Measurements from ENCODE around the gene SSMEM1.
"Not testable (repeated sequence)": the region's sequence is repeated elsewhere in the genome, so short reads cannot be mapped to it uniquely, and the experiment has no call there.

SSMEM1 gene, protein sequence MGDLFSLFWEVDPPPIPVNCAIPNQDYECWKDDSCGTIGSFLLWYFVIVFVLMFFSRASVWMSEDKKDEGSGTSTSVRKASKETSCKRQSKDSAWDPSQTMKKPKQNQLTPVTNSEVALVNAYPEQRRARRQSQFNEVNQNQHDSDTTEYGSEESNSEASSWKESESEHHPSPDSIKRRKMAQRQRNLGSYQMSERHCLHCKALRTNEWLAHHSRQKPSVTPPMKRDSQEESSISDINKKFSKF

DNA sequence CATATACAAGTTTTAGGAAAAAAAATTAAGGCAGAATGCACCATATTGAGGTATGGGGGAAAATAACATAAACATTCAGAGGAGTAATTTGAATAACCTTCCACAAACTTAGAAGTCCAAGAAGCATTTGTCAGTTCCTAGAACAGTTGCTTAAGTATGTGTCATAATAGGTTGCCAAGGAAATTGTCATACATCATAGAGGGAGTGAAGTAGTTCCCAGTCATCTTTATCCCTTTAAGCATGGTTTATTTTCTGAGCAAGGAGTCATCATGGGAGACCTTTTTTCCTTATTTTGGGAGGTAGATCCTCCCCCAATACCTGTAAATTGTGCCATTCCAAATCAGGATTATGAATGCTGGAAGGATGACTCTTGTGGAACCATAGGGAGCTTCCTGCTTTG is at the start of gene SSMEM1:
SSMEM1 (plus strand) TSS at position 219 of the 400 bp plus-strand sequence; CDS start at position 270, 51 bp downstream.
- Mint-ChIP-seq H3K27ac (no peak within 1 kb of the TSS), H3K9me3 (no peaks in the 10 kb centered on the region), H3K27me3 (ENCODE audit: low read depth) (peaks cover 9% of the 10 kb centered on the region), H3K4me1 (ENCODE audit: low read depth) (peaks cover 8% of the 10 kb centered on the region), H3K4me3 (no peak within 1 kb of the TSS), H3K36me3 (ENCODE audit: low read depth) (peaks cover 8% of the 10 kb centered on the region)

DNA sequence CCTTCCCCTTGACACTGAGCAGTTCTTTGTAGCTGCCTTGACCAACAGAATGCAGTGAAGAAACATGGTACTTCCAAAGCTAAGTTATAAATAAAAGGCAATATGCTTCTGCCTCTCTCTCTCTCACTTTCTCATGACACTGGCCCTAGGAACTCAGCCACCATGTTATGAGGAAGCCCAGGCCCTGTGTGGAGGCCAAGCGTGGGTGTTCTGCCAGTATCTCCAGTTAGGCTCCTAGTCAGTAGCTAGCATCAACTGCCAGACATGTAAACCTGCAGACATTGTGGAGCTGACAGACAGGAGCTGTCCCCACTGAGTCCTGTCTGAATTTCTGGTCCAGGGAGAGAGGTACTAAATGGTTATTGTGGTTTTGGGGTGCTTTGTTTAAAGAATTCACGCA is 47.6 kb upstream of the SSMEM1 start:
- H3K4me3 Mint-ChIP-seq, result no peak overlapping the region
- H3K9me3 Mint-ChIP-seq, result no peaks in the 10 kb centered on the region
- no peaks in the 10 kb centered on the region for H3K27me3 Mint-ChIP-seq (ENCODE audit: low read depth)
- no peak overlapping the region for H3K27ac Mint-ChIP-seq
- H3K4me1 Mint-ChIP-seq (ENCODE audit: low read depth), result no peaks in the 10 kb centered on the region
- H3K36me3 Mint-ChIP-seq (ENCODE audit: low read depth), result peaks cover 38% of the 10 kb centered on the region

DNA sequence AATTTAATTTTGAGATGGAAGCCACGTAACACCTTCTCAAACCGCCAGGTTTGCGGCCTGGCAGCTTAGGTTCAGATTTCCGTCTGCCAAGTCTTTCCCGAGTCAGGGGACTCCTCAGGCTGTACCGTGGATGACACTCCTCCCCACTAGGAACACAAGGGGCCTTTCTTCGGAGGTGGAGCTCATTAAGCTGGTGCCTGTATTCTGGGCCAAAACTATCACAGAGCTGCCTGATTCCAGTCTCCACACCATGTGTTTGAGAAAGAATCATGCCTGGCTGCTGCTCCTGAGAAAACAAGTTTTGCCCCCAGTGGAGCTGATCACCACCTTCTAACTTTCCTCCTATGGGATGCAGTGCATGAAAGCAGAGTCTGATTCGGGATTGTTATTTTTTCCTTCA is 47.2 kb upstream of the SSMEM1 start:
- H3K27ac Mint-ChIP-seq, result no peak overlapping the region
- no peaks in the 10 kb centered on the region for H3K27me3 Mint-ChIP-seq (ENCODE audit: low read depth)
- no peak overlapping the region for H3K4me3 Mint-ChIP-seq
- peaks cover 41% of the 10 kb centered on the region for H3K36me3 Mint-ChIP-seq (ENCODE audit: low read depth)
- H3K4me1 Mint-ChIP-seq (ENCODE audit: low read depth), result no peaks in the 10 kb centered on the region
- H3K9me3 Mint-ChIP-seq, result no peaks in the 10 kb centered on the region

DNA sequence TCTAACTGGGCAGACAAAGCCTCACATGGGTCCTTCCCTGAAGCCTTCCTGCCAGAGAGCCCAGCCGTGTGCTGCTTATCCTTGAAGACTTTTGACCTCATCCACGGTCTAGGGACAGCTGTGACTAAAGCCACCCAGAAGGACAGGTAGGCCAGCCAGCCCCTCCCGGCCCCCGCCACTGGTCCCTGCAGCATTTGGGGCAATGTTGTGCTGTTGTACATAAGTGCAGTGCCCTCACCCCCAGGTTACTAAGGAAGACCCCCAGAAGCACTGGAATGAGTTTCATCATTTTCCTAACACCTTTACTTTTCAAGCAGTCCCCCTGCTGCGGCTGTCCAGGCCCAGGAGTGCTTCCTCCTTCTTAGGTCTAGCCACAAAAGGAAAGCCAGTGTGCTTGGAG is 45.5 kb upstream of the SSMEM1 start:
- no peaks in the 10 kb centered on the region for H3K4me1 Mint-ChIP-seq (ENCODE audit: low read depth)
- no peak overlapping the region for H3K4me3 Mint-ChIP-seq
- H3K36me3 Mint-ChIP-seq (ENCODE audit: low read depth), result peaks cover 48% of the 10 kb centered on the region
- H3K27me3 Mint-ChIP-seq (ENCODE audit: low read depth), result no peaks in the 10 kb centered on the region
- no peak overlapping the region for H3K27ac Mint-ChIP-seq
- no peaks in the 10 kb centered on the region for H3K9me3 Mint-ChIP-seq

DNA sequence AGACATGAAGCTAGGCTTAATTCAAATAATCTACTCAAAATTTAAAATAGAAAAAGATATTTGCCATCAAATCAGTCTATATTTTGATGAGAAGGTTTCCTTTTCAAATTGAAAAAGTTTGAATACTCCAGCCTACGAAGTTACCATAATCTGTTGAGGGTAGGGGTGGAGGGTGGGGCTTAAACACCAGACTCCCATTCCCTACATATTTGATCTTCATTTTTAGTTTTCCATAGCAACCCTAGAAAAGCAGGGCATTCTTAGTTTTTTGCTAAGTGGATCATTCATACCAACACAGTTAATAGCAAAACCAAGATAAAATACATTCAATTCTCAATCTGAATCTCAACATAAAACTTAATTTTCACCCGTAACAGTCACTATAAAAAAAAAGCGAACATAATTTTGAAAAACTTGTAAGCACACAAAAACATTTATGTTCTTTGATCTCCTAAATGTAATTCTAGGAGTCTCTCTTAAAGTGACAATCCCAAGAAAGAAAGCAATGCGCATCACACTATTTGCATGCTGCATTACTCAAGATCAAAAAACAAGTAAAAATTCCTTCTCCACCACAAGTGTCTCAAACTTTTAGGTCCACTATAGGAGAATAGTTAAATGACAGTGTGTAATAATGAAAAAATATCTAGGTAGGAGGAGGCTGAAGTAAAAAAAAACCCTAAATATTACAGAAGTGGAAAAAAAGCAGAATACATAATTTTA is 33.3 kb upstream of the SSMEM1 start:
- no peak overlapping the region for H3K4me3 Mint-ChIP-seq
- no peak overlapping the region for H3K27ac Mint-ChIP-seq
- H3K27me3 Mint-ChIP-seq (ENCODE audit: low read depth), result no peaks in the 10 kb centered on the region
- peaks cover 33% of the 10 kb centered on the region for H3K36me3 Mint-ChIP-seq (ENCODE audit: low read depth)
- H3K9me3 Mint-ChIP-seq, result no peaks in the 10 kb centered on the region
- H3K4me1 Mint-ChIP-seq (ENCODE audit: low read depth), result peaks cover 2% of the 10 kb centered on the region

DNA sequence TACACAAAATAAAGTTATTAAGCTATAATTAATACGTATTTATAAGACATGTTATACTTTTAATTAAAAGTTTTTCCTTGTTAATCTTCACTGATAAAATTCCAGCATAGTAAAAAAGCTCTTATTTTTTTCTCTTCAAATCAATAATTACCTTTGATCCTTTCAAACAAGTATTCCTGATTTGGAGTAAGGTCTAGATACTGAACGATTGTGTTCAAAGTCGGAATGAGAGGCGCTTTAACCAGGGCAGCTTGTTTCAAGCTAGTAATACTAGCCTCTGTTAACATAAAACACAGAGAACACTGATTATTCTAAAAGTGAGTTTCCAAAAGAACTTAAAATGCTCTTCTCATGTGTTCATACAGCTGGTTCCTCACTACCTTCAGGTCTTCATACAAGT is 29.4 kb upstream of the SSMEM1 start:
- H3K27ac Mint-ChIP-seq, result no peak overlapping the region
- H3K27me3 Mint-ChIP-seq (ENCODE audit: low read depth), result no peaks in the 10 kb centered on the region
- no peaks in the 10 kb centered on the region for H3K9me3 Mint-ChIP-seq
- peaks cover 33% of the 10 kb centered on the region for H3K36me3 Mint-ChIP-seq (ENCODE audit: low read depth)
- H3K4me3 Mint-ChIP-seq, result no peak overlapping the region
- peaks cover 12% of the 10 kb centered on the region for H3K4me1 Mint-ChIP-seq (ENCODE audit: low read depth)

DNA sequence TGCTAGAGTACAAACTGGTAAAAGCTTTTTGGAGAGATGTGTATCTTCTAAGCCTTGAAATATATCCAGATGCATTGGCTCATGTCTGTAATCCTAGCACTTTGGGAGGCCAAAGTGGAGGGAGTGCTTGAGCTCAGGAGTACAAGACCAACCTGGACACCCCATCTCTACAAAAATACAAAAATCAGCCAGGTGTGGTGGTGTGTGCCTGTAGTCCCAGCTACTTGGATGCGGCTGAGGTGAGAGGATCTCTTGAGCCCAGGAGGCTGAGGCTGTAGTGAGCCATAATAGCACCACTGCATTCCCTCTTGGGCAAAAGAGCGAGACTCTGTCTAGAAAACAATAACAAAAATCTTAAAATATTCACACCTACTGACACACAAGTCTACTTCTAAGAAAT is 28.0 kb upstream of the SSMEM1 start:
- Mint-ChIP-seq H3K9me3 (no peaks in the 10 kb centered on the region), H3K4me3 (no peak overlapping the region), H3K27me3 (ENCODE audit: low read depth) (no peaks in the 10 kb centered on the region), H3K27ac (no peak overlapping the region), H3K4me1 (ENCODE audit: low read depth) (peaks cover 14% of the 10 kb centered on the region), H3K36me3 (ENCODE audit: low read depth) (peaks cover 34% of the 10 kb centered on the region)

DNA sequence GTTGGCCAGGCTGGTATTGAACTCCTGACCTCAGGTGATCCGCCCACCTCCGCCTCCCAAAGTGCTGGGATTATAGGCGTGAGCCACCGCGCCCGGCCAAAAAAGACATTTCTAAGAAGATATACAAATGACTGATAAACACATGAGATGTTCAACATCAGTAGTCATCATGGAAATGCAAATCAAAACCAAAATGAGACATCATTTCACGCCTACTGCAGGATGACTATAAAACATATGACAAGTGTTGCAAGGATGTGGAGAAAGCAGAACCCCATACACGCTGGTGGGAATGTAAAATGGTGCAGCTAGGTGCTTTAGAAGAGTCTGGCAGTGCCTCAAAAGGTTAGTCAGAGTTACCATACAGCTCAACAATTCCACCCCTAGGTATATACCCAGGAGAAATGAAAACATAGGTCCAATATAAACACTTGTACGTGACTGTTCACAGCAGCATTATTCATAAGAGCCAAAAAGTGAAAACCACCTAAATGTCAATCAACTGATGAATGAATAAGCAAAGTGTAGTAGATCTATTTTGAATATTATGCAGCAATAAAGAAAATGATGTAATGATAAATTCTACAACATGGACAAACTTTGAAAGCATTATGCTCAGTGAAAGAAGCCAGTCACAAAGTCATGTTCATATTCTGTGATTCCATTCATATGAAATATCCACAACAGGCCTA is 26.9 kb upstream of the SSMEM1 start:
- Mint-ChIP-seq H3K27ac (peak overlapping the region; percentile 52), H3K36me3 (ENCODE audit: low read depth) (peaks cover 33% of the 10 kb centered on the region), H3K27me3 (ENCODE audit: low read depth) (no peaks in the 10 kb centered on the region), H3K4me3 (no peak overlapping the region), H3K9me3 (no peaks in the 10 kb centered on the region), H3K4me1 (ENCODE audit: low read depth) (peaks cover 14% of the 10 kb centered on the region)

DNA sequence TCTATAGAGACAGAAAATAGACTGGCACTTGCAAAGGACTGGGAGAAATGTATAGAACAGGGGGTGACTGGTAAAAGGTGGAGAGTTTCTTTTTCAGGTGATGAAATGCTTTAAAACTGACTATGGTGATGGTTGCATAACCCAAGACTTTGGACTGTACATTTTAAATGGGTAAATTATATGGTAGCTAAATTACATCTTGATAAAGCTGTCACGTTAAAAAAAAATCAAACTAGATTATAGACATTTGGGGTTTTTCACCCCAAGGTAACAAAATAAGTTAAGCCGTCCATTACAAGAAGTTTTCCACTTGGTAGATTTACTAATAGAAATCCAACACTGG is 26.4 kb upstream of the SSMEM1 start:
- H3K27ac Mint-ChIP-seq, result peak overlapping the region; percentile 52
- H3K4me3 Mint-ChIP-seq, result no peak overlapping the region
- H3K4me1 Mint-ChIP-seq (ENCODE audit: low read depth), result peaks cover 14% of the 10 kb centered on the region
- H3K36me3 Mint-ChIP-seq (ENCODE audit: low read depth), result peaks cover 33% of the 10 kb centered on the region
- no peaks in the 10 kb centered on the region for H3K27me3 Mint-ChIP-seq (ENCODE audit: low read depth)
- H3K9me3 Mint-ChIP-seq, result no peaks in the 10 kb centered on the region

DNA sequence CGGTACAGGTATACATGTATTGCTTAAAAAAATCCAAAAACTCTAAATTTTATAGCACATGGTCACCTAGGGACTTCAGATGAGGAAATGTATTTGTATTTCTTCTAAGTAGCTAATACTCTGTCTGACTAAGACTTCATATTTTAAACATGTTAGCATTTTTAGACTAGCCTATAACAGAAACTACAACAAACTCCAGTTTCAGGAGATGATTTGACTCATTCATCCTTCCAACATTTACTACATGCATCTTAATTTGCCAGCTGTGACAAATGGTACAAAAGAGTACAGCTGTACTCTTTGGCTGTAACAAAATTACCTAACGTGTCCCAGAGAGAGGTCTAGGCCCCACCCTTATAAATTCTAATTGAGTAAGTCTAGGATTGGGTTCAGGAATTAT is 24.7 kb upstream of the SSMEM1 start:
- no peak overlapping the region for H3K4me3 Mint-ChIP-seq
- H3K27ac Mint-ChIP-seq, result no peak overlapping the region
- peaks cover 36% of the 10 kb centered on the region for H3K36me3 Mint-ChIP-seq (ENCODE audit: low read depth)
- H3K4me1 Mint-ChIP-seq (ENCODE audit: low read depth), result peaks cover 14% of the 10 kb centered on the region
- no peaks in the 10 kb centered on the region for H3K27me3 Mint-ChIP-seq (ENCODE audit: low read depth)
- H3K9me3 Mint-ChIP-seq, result no peaks in the 10 kb centered on the region

DNA sequence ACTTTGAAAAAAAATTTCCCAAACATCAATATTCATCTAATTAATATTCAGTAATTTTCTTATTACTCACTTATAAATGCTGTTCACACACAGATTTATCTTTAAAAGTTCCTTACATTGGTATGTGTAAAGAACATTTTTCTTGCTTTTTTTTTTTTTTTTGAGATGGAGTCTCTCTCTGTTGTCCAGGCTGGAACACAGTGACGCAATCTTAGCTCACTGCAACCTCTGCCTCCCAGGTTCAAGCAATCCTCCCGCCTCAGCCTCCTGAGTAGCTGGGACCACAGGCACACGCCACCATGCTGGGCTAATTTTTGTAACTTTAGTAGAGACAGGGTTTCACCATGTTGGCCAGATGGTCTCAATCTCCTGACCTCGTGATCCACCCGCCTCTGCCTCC is 23.3 kb upstream of the SSMEM1 start:
- not testable (repeated sequence) for H3K4me3 Mint-ChIP-seq; H3K27ac Mint-ChIP-seq; H3K9me3 Mint-ChIP-seq; H3K27me3 Mint-ChIP-seq (ENCODE audit: low read depth)
- Mint-ChIP-seq H3K4me1 (ENCODE audit: low read depth) (peaks cover 13% of the 10 kb centered on the region), H3K36me3 (ENCODE audit: low read depth) (peaks cover 31% of the 10 kb centered on the region)

DNA sequence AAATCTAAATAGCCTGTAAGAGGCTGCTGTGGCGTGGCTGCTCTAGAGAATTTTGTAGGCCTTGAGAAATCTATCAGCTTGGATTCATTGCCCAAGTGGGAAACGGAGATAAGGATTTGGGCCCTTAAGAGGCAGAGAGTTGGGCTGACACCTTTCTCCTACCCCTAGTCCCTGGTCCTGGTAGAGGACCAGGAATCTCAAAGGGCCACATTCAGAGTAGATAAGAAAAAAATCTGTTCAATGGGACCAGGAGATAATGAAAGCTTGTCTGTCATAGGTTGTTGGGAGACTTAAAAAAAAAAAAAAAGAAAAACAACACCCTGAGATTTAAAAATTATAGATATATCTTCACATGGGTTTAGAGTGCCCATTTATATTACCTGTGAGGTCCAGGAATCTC is 20.3 kb upstream of the SSMEM1 start:
- H3K27ac Mint-ChIP-seq, result no peak overlapping the region
- H3K36me3 Mint-ChIP-seq (ENCODE audit: low read depth), result peaks cover 25% of the 10 kb centered on the region
- peaks cover 5% of the 10 kb centered on the region for H3K4me1 Mint-ChIP-seq (ENCODE audit: low read depth)

DNA sequence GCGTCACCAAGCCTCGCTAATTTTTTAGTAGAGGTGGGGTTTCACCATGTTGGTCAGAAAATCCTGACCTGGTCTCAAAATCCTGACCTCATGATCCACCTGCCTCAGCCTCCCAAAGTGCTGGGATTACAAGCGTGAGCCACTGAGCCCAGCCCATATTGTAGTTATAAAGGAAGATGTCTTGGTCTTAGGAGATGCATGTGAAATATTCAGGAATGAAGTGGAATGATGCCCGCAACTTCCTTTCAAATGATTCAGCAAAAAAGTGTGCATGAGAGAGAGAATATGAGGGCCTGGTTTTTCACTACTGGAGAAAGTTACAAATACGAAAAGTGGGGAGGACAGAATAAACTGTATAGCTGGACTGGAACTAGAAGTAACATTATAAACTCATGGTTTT is 18.3 kb upstream of the SSMEM1 start:
- Mint-ChIP-seq H3K4me1 (ENCODE audit: low read depth) (peaks cover 1% of the 10 kb centered on the region), H3K9me3 (no peaks in the 10 kb centered on the region), H3K36me3 (ENCODE audit: low read depth) (peaks cover 23% of the 10 kb centered on the region), H3K27ac (no peak overlapping the region), H3K4me3 (no peak overlapping the region), H3K27me3 (ENCODE audit: low read depth) (no peaks in the 10 kb centered on the region)

More for the DNA sequence above, 20.3 kb upstream of the SSMEM1 start:
- Mint-ChIP-seq H3K27me3 (ENCODE audit: low read depth) (no peaks in the 10 kb centered on the region), H3K4me3 (no peak overlapping the region), H3K9me3 (no peaks in the 10 kb centered on the region)

DNA sequence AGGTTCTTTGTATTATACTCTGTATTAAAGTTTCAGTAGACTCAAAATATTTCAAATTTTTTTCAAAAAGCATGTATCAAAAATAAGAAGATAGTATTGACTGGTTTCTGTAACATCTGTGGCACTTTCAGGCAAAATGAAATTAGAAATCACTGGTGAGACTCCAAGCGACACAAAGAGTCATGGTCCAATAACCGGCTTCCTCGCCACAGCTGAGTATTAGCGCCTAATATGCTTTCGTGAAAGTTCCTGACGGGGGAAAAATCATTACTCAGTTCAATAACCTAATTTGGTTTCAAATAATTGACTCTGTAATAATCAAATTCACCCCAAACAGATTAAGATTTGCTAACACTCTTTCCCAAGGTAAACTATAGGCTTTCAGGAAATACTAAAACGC is 15.9 kb upstream of the SSMEM1 start:
- Mint-ChIP-seq H3K36me3 (ENCODE audit: low read depth) (peaks cover 17% of the 10 kb centered on the region), H3K4me3 (no peak overlapping the region), H3K4me1 (ENCODE audit: low read depth) (peaks cover 1% of the 10 kb centered on the region), H3K27ac (no peak overlapping the region), H3K27me3 (ENCODE audit: low read depth) (no peaks in the 10 kb centered on the region), H3K9me3 (no peaks in the 10 kb centered on the region)

DNA sequence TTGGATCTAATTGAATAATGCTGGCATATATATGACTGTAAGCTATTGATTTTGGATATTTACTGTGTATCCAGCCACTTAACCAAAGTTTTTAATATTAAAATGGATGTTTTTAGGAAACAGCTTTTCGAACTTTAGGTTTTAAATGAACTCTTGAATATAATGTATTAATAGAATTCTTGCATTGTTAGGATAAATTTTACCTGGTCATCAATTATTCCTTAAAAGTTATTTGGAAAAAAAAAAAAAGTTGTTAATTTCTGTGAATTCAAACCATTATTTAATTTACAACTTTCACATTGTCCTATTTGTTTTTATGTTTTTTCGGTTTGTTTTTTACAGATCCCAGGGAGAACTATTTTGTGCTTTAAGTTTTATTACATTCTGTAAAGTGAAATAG is 12.3 kb upstream of the SSMEM1 start:
- Mint-ChIP-seq H3K9me3 (no peaks in the 10 kb centered on the region), H3K27ac (no peak overlapping the region), H3K36me3 (ENCODE audit: low read depth) (peaks cover 30% of the 10 kb centered on the region), H3K4me1 (ENCODE audit: low read depth) (peaks cover 3% of the 10 kb centered on the region), H3K27me3 (ENCODE audit: low read depth) (no peaks in the 10 kb centered on the region), H3K4me3 (no peak overlapping the region)
